GM12873 (cell line): Measurements from ENCODE around the gene ZEB1.

Experiments used
- TF ChIP-seq, protein P1 (sequence below): IDR thresholded peaks from 2 replicates; pipeline ENCODE4 v1.5.1; 2012; ENCODE audit warnings: low read depth, mild to moderate bottlenecking, moderate library complexity, low read length, control low read depth; ENCODE audit not compliant: insufficient read depth; ENCODE audit errors: missing control alignments

ZEB1 gene

DNA sequence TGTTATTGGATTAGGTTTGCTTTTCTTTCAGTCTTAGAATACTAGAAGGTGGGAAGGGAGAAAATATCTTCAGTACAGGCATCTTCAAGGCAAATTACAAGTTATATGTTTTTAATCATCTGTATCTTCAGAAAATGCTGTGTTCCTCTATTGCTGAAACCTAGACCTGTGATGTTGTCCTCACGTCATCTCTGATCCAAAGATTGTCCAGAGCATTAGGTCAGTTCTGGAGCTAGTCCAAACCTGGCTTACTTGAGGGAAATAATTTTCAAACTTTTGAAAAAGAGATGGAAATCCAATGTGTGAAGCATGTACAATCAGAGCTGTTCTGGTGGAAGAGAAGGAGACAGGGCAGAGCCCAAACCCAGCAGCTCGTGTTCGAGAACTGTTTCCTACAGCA is 217.3 kb downstream of the ZEB1 start:
- TF ChIP-seq, protein P1, sequence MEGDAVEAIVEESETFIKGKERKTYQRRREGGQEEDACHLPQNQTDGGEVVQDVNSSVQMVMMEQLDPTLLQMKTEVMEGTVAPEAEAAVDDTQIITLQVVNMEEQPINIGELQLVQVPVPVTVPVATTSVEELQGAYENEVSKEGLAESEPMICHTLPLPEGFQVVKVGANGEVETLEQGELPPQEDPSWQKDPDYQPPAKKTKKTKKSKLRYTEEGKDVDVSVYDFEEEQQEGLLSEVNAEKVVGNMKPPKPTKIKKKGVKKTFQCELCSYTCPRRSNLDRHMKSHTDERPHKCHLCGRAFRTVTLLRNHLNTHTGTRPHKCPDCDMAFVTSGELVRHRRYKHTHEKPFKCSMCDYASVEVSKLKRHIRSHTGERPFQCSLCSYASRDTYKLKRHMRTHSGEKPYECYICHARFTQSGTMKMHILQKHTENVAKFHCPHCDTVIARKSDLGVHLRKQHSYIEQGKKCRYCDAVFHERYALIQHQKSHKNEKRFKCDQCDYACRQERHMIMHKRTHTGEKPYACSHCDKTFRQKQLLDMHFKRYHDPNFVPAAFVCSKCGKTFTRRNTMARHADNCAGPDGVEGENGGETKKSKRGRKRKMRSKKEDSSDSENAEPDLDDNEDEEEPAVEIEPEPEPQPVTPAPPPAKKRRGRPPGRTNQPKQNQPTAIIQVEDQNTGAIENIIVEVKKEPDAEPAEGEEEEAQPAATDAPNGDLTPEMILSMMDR: no peak

DNA sequence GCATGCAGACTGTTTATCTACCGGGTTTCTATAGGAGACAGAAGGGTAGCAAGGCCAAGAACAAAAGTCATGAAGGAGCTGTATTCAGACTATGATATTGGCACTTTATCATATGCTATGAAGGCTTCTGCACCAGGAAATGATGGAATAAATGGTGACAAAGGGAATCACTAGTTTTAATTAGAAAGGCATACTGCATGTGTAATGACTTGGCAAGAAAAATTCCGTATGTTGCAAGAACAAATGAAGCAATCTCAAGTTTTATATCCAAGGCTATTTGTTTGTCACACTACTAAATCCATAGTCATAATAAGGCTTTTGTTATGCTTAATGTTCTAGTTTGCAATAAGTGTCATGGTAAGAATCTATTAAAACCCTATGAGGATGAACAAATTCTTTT is 230.9 kb downstream of the ZEB1 start:
- TF ChIP-seq, protein P1: no peak

DNA sequence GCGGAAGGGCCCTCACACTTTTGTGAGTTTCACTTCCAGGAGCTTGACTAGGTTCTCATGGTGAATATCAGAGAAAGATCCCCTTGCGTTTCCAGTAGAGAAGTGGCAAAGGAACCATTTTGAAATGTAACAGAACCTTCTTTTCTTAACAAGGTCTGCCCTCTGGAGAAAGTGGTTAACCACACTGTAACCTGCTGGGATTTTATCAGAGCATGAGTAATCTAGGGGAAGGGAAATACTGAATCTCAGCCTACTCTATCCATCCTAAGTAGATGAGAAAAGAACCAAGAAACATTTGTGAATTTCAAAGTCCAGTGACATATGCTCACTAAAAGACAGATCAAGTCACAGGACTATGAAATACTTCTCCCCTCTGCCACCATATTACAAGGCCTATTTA is 235.5 kb downstream of the ZEB1 start:
- TF ChIP-seq, protein P1: no peak

DNA sequence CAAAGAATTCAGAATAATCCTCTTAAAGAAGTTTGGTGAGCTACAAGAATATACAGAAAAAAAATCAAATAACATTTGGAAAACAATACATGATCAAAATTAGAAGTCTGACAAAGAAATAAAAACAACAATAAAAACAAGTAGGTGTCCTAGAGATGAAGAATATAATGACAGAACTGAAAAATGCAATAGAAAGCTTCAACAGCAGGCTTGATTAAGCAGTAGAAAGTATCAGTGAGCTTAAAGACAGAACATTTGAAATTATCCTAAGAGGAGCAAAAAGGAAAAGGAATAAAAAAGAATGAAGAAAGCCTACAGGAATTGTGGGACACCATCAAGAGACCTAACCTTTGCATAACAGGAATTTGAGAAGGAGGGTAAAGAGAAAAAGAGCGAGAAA is 238.8 kb downstream of the ZEB1 start:
- TF ChIP-seq, protein P1: no peak

DNA sequence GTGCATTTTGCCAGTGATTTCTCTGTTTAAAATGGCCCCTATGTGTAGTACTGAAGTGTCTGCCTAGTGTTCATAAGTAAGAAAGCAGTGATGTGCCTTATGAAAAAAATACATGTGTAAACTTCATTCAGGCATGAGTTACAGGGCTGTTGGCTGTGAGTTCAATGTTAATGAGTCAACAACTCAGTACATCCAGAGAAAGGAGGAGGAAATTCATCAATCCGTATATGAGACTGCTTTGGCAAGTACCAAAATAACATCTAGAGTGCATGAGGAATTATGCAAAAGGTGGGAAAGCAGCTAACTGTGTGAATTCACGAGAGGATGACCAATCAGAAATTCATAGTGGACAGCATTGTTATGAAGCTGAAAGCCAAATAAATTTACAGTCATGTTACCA is 255.6 kb downstream of the ZEB1 start:
- TF ChIP-seq, protein P1: no peak

DNA sequence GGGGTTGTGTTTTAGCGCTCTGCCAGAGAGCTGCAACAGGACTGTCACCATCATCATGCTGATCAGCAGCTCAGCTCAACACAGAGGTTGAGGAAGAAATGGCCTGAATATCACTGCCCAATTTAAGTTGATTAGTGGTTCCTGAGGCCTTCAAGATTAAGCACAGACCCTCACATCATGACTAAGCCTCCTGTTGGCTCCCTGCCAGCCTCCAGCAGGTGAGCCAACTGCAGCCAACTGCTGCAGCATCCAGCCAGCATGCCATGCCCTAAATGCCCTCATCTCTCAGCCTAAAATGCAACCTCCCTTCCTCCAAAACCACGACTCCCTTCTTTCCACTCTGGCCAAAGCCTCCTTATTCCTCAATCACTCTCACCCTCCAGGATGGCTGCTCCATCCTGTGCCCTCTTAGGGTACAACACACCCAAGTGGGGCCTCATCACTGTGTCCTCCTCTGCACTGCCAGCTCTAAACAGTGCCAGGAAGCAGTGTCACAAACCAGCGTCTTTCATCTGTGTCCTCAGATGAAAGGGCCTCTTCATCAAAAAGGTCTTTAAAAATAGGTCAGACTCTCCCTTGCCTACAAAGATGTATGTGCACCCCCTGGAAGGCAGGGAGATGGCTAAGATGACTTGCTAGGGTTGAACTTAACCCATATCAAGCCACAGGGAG is 259.3 kb downstream of the ZEB1 start:
- TF ChIP-seq, protein P1: no peak

DNA sequence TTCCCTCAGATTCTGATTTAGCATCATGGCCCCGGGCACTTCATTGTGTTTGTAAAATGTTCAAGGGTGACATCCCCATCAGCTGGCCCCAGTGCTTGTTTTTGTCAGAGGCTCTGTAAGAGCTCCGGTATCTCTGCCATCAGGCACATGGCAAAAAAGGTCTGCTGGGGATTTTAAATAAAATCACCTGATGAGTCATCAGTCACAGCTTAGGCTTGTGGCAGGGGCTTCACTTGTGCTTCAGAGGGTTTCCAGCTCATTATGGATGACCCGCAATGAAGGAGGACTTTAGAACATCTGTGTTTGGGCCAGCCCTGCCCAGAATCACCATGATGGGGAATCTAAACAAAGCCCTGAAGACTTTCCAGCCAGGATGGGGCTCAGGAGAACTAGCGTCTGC is 259.9 kb downstream of the ZEB1 start:
- TF ChIP-seq, protein P1: no peak
